ENCODE data around the gene CSMD2. TPM values are rescaled to one million over a fixed set of nuclear protein-coding genes. Genes with fewer than 3 reads are reported as not detected.

The CSMD2 gene
- total RNA-seq, 1 donor from 2014 or later, result 2.1 TPM

GRCh38 chr1:34166191-34166624, 1.2 kb upstream of the CSMD2 start:
- H3K27ac Mint-ChIP-seq (ENCODE audit: unreplicated experiment), result no peak overlapping the region
- peaks cover 6% of the 10 kb centered on the region for H3K4me1 Mint-ChIP-seq (ENCODE audit: unreplicated experiment)
- H3K27me3 Mint-ChIP-seq (ENCODE audit: unreplicated experiment), result peaks cover 16% of the 10 kb centered on the region
- peak; percentile 16 for DNase-seq (ENCODE audit: low spot score)
- H3K4me3 Mint-ChIP-seq (ENCODE audit: unreplicated experiment), result peak overlapping the region; percentile 52
- TF ChIP-seq CTCF (IDR thresholded peaks at IDR 0.05; ENCODE audit: unreplicated experiment), result no peak
- H3K36me3 Mint-ChIP-seq (ENCODE audit: low read depth, unreplicated experiment), result peaks cover 4% of the 10 kb centered on the region
- no peaks in the 10 kb centered on the region for H3K9me3 Mint-ChIP-seq (ENCODE audit: unreplicated experiment)

DNA sequence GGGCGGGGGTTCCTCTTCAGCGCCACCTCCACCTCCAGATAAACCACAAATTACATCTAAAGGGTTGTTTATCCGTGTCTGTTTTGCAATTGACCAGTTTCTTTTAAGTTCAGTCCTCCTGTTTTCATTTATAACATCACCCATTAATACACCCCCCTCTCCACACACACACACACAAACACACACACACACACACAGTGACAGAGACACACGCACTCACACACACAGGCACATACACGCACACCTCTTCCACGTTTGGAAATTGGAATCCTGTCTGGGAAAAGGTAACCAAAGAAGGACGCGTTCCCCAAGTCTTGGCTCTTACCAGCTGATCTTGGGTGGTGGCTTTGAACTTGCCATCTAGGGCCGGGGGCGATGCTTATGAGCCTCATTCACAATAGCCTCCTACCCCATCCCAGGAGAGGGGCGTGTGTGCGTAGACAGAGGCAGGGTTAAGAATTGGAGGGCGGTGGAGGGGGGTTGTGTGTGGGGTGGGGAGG, 442 bp upstream of the CSMD2 start:
- Mint-ChIP-seq H3K4me1 (ENCODE audit: unreplicated experiment) (peaks cover 6% of the 10 kb centered on the region), H3K36me3 (ENCODE audit: low read depth, unreplicated experiment) (peaks cover 4% of the 10 kb centered on the region), H3K27me3 (ENCODE audit: unreplicated experiment) (peaks cover 14% of the 10 kb centered on the region), H3K27ac (ENCODE audit: unreplicated experiment) (peak overlapping the region; percentile 59), H3K9me3 (ENCODE audit: unreplicated experiment) (no peaks in the 10 kb centered on the region), H3K4me3 (ENCODE audit: unreplicated experiment) (peak overlapping the region; percentile 91)
- no peak for TF ChIP-seq CTCF (IDR thresholded peaks at IDR 0.05; ENCODE audit: unreplicated experiment)
- no peak for DNase-seq (ENCODE audit: low spot score)

DNA sequence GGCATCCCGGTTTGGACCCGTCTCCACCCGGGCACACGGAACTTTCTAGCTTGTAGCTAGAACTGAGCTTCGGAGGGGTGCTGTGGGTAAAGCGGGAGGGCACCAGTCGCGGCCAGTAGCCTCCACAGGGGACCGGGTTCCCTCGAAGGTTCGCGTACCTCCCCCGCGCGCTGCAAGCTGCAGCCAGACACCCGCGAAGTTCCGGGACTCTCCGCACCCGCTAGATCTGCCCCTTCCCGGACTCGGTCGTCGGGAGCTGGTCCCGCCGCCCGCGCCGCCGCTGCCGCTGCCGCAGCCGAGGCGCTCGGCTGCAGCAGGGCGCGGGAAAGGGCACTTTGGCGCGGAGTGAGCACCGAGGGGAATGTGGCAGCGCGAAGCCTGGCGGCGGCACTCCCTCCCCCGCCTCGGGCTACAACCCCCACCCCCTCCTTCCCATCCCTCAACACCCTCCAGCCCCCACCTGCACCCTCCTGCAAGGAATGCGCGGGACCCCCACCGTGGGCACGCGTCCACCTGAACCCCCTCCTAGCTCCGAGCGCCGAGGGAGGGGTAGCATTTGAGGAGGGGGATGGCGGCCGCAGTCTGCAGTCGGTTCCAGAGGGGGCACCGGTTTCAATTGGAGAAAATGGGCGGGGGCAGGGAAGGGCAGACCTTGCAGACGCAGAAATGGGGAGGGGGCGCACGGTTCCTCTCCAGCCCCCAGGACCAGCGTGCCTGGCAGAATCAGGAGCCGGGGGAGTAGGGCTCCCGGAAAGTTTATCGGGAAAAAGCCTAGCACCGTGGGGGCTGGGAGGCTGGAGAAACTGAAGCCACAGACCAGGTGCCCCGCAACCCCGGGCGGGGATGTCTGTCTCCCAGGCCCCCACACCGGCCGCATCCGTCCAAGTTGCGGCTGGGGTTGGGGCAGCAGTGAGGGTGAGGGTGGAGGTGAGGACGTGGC, 968 bp downstream of the CSMD2 start:
- Mint-ChIP-seq H3K27ac (ENCODE audit: unreplicated experiment) (no peak overlapping the region), H3K4me3 (ENCODE audit: unreplicated experiment) (peak overlapping the region; percentile 89), H3K36me3 (ENCODE audit: low read depth, unreplicated experiment) (peaks cover 4% of the 10 kb centered on the region), H3K4me1 (ENCODE audit: unreplicated experiment) (peaks cover 6% of the 10 kb centered on the region), H3K9me3 (ENCODE audit: unreplicated experiment) (no peaks in the 10 kb centered on the region), H3K27me3 (ENCODE audit: unreplicated experiment) (peaks cover 14% of the 10 kb centered on the region)
- no peak for TF ChIP-seq CTCF (IDR thresholded peaks at IDR 0.05; ENCODE audit: unreplicated experiment)
- DNase-seq (ENCODE audit: low spot score), result peak; percentile 35

GRCh38 chr1:34162852-34163766, 1.9 kb downstream of the CSMD2 start:
- peaks cover 4% of the 10 kb centered on the region for H3K36me3 Mint-ChIP-seq (ENCODE audit: low read depth, unreplicated experiment)
- DNase-seq (ENCODE audit: low spot score), result peak; percentile 83
- H3K9me3 Mint-ChIP-seq (ENCODE audit: unreplicated experiment), result no peaks in the 10 kb centered on the region
- peak; percentile 60 for TF ChIP-seq CTCF (IDR thresholded peaks at IDR 0.05; ENCODE audit: unreplicated experiment)
- peaks cover 14% of the 10 kb centered on the region for H3K27me3 Mint-ChIP-seq (ENCODE audit: unreplicated experiment)
- H3K4me3 Mint-ChIP-seq (ENCODE audit: unreplicated experiment), result peak overlapping the region; percentile 89
- H3K4me1 Mint-ChIP-seq (ENCODE audit: unreplicated experiment), result peaks cover 6% of the 10 kb centered on the region
- H3K27ac Mint-ChIP-seq (ENCODE audit: unreplicated experiment), result no peak overlapping the region

Data from endothelial cell (in vitro differentiated cells).